ENCODE data around the gene KCNMB2. TPM values are rescaled to one million over a fixed set of nuclear protein-coding genes. Genes with fewer than 3 reads are reported as not detected.
"Not testable (repeated sequence)": the region's sequence is repeated elsewhere in the genome, so short reads cannot be mapped to it uniquely, and the experiment has no call there.

Gene KCNMB2
- polyA plus RNA-seq, 1 donor, result 6.0 TPM

GRCh38 chr3:178538056-178538455 is 1.8 kb downstream of the KCNMB2 start:
- no peaks in the 10 kb centered on the region for H3K36me3 ChIP-seq (ENCODE audit: control insufficient read depth, insufficient read depth, low read length)
- no peak overlapping the region for H3K4me3 ChIP-seq (ENCODE audit: low read length)
- H3K27me3 ChIP-seq (ENCODE audit: control insufficient read depth, insufficient read depth, low read length), result peaks cover 4% of the 10 kb centered on the region
- H3K4me1 ChIP-seq (ENCODE audit: control insufficient read depth, insufficient read depth, low read length), result peaks cover 3% of the 10 kb centered on the region
- H3K9me3 ChIP-seq (ENCODE audit: control insufficient read depth, low read depth, low read length), result no peaks in the 10 kb centered on the region
- H3K27ac ChIP-seq (ENCODE audit: low read length), result no peak overlapping the region
- no CpG with 5 or more reads among the region's 4 CpGs for WGBS (ENCODE audit: insufficient coverage, low lambda C conversion rate)
- no peak for DNase-seq

- no CpG with 5 or more reads among the region's 3 CpGs for WGBS (ENCODE audit: insufficient coverage, low lambda C conversion rate)
Measured at GRCh38 chr3:178540184-178540583, 3.9 kb downstream of the KCNMB2 start.

GRCh38 chr3:178545337-178545736 is 9.1 kb downstream of the KCNMB2 start:
- Histone ChIP-seq H3K36me3 (ENCODE audit: control insufficient read depth, insufficient read depth, low read length) (no peaks in the 10 kb centered on the region), H3K27ac (ENCODE audit: low read length) (no peak overlapping the region), H3K4me1 (ENCODE audit: control insufficient read depth, insufficient read depth, low read length) (no peaks in the 10 kb centered on the region), H3K4me3 (ENCODE audit: low read length) (no peak overlapping the region), H3K27me3 (ENCODE audit: control insufficient read depth, insufficient read depth, low read length) (no peaks in the 10 kb centered on the region), H3K9me3 (ENCODE audit: control insufficient read depth, low read depth, low read length) (no peaks in the 10 kb centered on the region)
- no peak for DNase-seq
- WGBS (ENCODE audit: insufficient coverage, low lambda C conversion rate), result no CpG with 5 or more reads among the region's 3 CpGs

More at GRCh38 chr3:178540184-178540583, 3.9 kb downstream of the KCNMB2 start:
- Histone ChIP-seq H3K27me3 (ENCODE audit: control insufficient read depth, insufficient read depth, low read length) (peaks cover 4% of the 10 kb centered on the region), H3K4me3 (ENCODE audit: low read length) (no peak overlapping the region), H3K9me3 (ENCODE audit: control insufficient read depth, low read depth, low read length) (no peaks in the 10 kb centered on the region), H3K4me1 (ENCODE audit: control insufficient read depth, insufficient read depth, low read length) (peaks cover 3% of the 10 kb centered on the region), H3K36me3 (ENCODE audit: control insufficient read depth, insufficient read depth, low read length) (no peaks in the 10 kb centered on the region), H3K27ac (ENCODE audit: low read length) (no peak overlapping the region)
- DNase-seq, result no peak

GRCh38 chr3:178546079-178546478 is 9.8 kb downstream of the KCNMB2 start:
- Histone ChIP-seq H3K4me3 (ENCODE audit: low read length) (no peak overlapping the region), H3K36me3 (ENCODE audit: control insufficient read depth, insufficient read depth, low read length) (no peaks in the 10 kb centered on the region), H3K9me3 (ENCODE audit: control insufficient read depth, low read depth, low read length) (no peaks in the 10 kb centered on the region), H3K27ac (ENCODE audit: low read length) (no peak overlapping the region), H3K4me1 (ENCODE audit: control insufficient read depth, insufficient read depth, low read length) (no peaks in the 10 kb centered on the region), H3K27me3 (ENCODE audit: control insufficient read depth, insufficient read depth, low read length) (no peaks in the 10 kb centered on the region)
- 43% methylated on average over 1 of the region's 1 CpG for WGBS (ENCODE audit: insufficient coverage, low lambda C conversion rate)
- DNase-seq, result no peak

- DNase-seq; H3K4me3 ChIP-seq (ENCODE audit: low read length): not testable (repeated sequence)
Measured at GRCh38 chr3:178549426-178549825, 13.2 kb downstream of the KCNMB2 start.

GRCh38 chr3:178551916-178552321 is 15.7 kb downstream of the KCNMB2 start:
- Histone ChIP-seq H3K4me1 (ENCODE audit: control insufficient read depth, insufficient read depth, low read length) (no peaks in the 10 kb centered on the region), H3K9me3 (ENCODE audit: control insufficient read depth, low read depth, low read length) (no peaks in the 10 kb centered on the region), H3K27ac (ENCODE audit: low read length) (no peak overlapping the region), H3K4me3 (ENCODE audit: low read length) (no peak overlapping the region), H3K36me3 (ENCODE audit: control insufficient read depth, insufficient read depth, low read length) (no peaks in the 10 kb centered on the region), H3K27me3 (ENCODE audit: control insufficient read depth, insufficient read depth, low read length) (no peaks in the 10 kb centered on the region)
- 100% methylated on average over 1 of the region's 7 CpGs for WGBS (ENCODE audit: insufficient coverage, low lambda C conversion rate)
- no peak for DNase-seq

More at GRCh38 chr3:178549426-178549825, 13.2 kb downstream of the KCNMB2 start:
- not testable (repeated sequence) for H3K36me3 ChIP-seq (ENCODE audit: control insufficient read depth, insufficient read depth, low read length); H3K27me3 ChIP-seq (ENCODE audit: control insufficient read depth, insufficient read depth, low read length); H3K9me3 ChIP-seq (ENCODE audit: control insufficient read depth, low read depth, low read length); H3K27ac ChIP-seq (ENCODE audit: low read length); H3K4me1 ChIP-seq (ENCODE audit: control insufficient read depth, insufficient read depth, low read length)
- WGBS (ENCODE audit: insufficient coverage, low lambda C conversion rate), result 57% methylated on average over 1 of the region's 3 CpGs

GRCh38 chr3:178558637-178559036 is 22.4 kb downstream of the KCNMB2 start:
- Histone ChIP-seq H3K4me1 (ENCODE audit: control insufficient read depth, insufficient read depth, low read length) (no peaks in the 10 kb centered on the region), H3K36me3 (ENCODE audit: control insufficient read depth, insufficient read depth, low read length) (no peaks in the 10 kb centered on the region), H3K9me3 (ENCODE audit: control insufficient read depth, low read depth, low read length) (no peaks in the 10 kb centered on the region), H3K27ac (ENCODE audit: low read length) (no peak overlapping the region), H3K27me3 (ENCODE audit: control insufficient read depth, insufficient read depth, low read length) (no peaks in the 10 kb centered on the region), H3K4me3 (ENCODE audit: low read length) (no peak overlapping the region)
- no CpG with 5 or more reads among the region's 8 CpGs for WGBS (ENCODE audit: insufficient coverage, low lambda C conversion rate)
- no peak for DNase-seq

GRCh38 chr3:178560759-178561158 is 24.5 kb downstream of the KCNMB2 start:
- Histone ChIP-seq H3K36me3 (ENCODE audit: control insufficient read depth, insufficient read depth, low read length) (no peaks in the 10 kb centered on the region), H3K27me3 (ENCODE audit: control insufficient read depth, insufficient read depth, low read length) (no peaks in the 10 kb centered on the region), H3K4me3 (ENCODE audit: low read length) (no peak overlapping the region), H3K4me1 (ENCODE audit: control insufficient read depth, insufficient read depth, low read length) (no peaks in the 10 kb centered on the region), H3K27ac (ENCODE audit: low read length) (no peak overlapping the region), H3K9me3 (ENCODE audit: control insufficient read depth, low read depth, low read length) (no peaks in the 10 kb centered on the region)
- no CpG with 5 or more reads among the region's 3 CpGs for WGBS (ENCODE audit: insufficient coverage, low lambda C conversion rate)
- DNase-seq, result no peak

- no peak for DNase-seq
- Histone ChIP-seq H3K27ac (ENCODE audit: low read length) (no peak overlapping the region), H3K4me3 (ENCODE audit: low read length) (no peak overlapping the region), H3K36me3 (ENCODE audit: control insufficient read depth, insufficient read depth, low read length) (no peaks in the 10 kb centered on the region), H3K27me3 (ENCODE audit: control insufficient read depth, insufficient read depth, low read length) (no peaks in the 10 kb centered on the region), H3K4me1 (ENCODE audit: control insufficient read depth, insufficient read depth, low read length) (no peaks in the 10 kb centered on the region), H3K9me3 (ENCODE audit: control insufficient read depth, low read depth, low read length) (no peaks in the 10 kb centered on the region)
- WGBS (ENCODE audit: insufficient coverage, low lambda C conversion rate), result 80% methylated on average over 1 of the region's 4 CpGs
Measured at GRCh38 chr3:178561239-178561638, 25.0 kb downstream of the KCNMB2 start.

- Histone ChIP-seq H3K36me3 (ENCODE audit: control insufficient read depth, insufficient read depth, low read length) (no peaks in the 10 kb centered on the region), H3K27me3 (ENCODE audit: control insufficient read depth, insufficient read depth, low read length) (no peaks in the 10 kb centered on the region), H3K4me1 (ENCODE audit: control insufficient read depth, insufficient read depth, low read length) (no peaks in the 10 kb centered on the region), H3K27ac (ENCODE audit: low read length) (no peak overlapping the region), H3K9me3 (ENCODE audit: control insufficient read depth, low read depth, low read length) (no peaks in the 10 kb centered on the region), H3K4me3 (ENCODE audit: low read length) (no peak overlapping the region)
- WGBS (ENCODE audit: insufficient coverage, low lambda C conversion rate), result no CpG with 5 or more reads among the region's 4 CpGs
- DNase-seq, result no peak
Measured at GRCh38 chr3:178562143-178562946, 26.1 kb downstream of the KCNMB2 start.

- Histone ChIP-seq H3K27ac (ENCODE audit: low read length) (no peak overlapping the region), H3K4me3 (ENCODE audit: low read length) (no peak overlapping the region), H3K27me3 (ENCODE audit: control insufficient read depth, insufficient read depth, low read length) (no peaks in the 10 kb centered on the region), H3K4me1 (ENCODE audit: control insufficient read depth, insufficient read depth, low read length) (no peaks in the 10 kb centered on the region), H3K9me3 (ENCODE audit: control insufficient read depth, low read depth, low read length) (no peaks in the 10 kb centered on the region), H3K36me3 (ENCODE audit: control insufficient read depth, insufficient read depth, low read length) (no peaks in the 10 kb centered on the region)
- WGBS (ENCODE audit: insufficient coverage, low lambda C conversion rate), result no CpG with 5 or more reads among the region's 1 CpG
- DNase-seq, result no peak
Measured at GRCh38 chr3:178562947-178563232, 26.7 kb downstream of the KCNMB2 start.
